Ascending aorta (tissue), 2 donors: Measurements from ENCODE around the gene PTGR3. TPM values are rescaled to one million over a fixed set of nuclear protein-coding genes. Genes with fewer than 3 reads are reported as not detected.

Experiments
- DNase-seq, 2 donors: peaks; one replicate each; pipeline ENCODE4 v3.0.0-alpha.2; 2019; ENCODE audit warnings: low spot score in 2 of 2
- H3K27ac ChIP-seq, 2 donors: fragments of 200-600 bp; sonication (generic); one replicate each; pipeline ENCODE4 v1.5.1; 2016 to 2017; ENCODE audit warnings: mild to moderate bottlenecking in 1 of 2
- H3K27me3 ChIP-seq: fragments of 200-600 bp; sonication (generic); one replicate; pipeline ENCODE4 v1.5.1; 2017
- H3K36me3 ChIP-seq, 2 donors: fragments of 200-600 bp; sonication (generic); one replicate each; pipeline ENCODE4 v1.5.1; 2016
- H3K4me1 ChIP-seq, 2 donors: fragments of 200-600 bp; sonication (generic); one replicate each; pipeline ENCODE4 v1.5.1; 2016 to 2017; ENCODE audit warnings: mild to moderate bottlenecking in 1 of 2
- H3K4me3 ChIP-seq, 2 donors: fragments of 200-600 bp; sonication (generic); one replicate each; pipeline ENCODE4 v1.5.1; 2016 to 2017; ENCODE audit warnings: mild to moderate bottlenecking in 1 of 2
- H3K9me3 ChIP-seq, 2 donors: fragments of 200-600 bp; sonication (generic); one replicate each; pipeline ENCODE4 v1.5.1; 2016
- intact Hi-C: fragments of 100-400 bp; cut with DNase I; formaldehyde crosslinking; loops from one replicate; pipeline ENCODE4 v1.15.1; 2023
- total RNA-seq: library from RNA; depleted of rRNA; stranded (reverse); fragments of >200 nt; gene quantifications from one replicate; pipeline ENCODE4 v1.1.0, GENCODE V29; 2016
- TF ChIP-seq, protein P1 (sequence below), 3 experiments: fragments of 200-600 bp in 2 of 3; fragments of 450-650 bp in 1 of 3; sonication (generic) in 2 of 3; IDR thresholded peaks; one replicate each; pipeline ENCODE4 v1.5.1; 2016 to 2019; ENCODE audit warnings: antibody characterized with exemption in 3 of 3, mild to moderate bottlenecking in 1 of 3, moderate library complexity in 1 of 3

PTGR3 gene
- total RNA-seq, 1 donor from 2014 or later: 10.1 TPM

DNA sequence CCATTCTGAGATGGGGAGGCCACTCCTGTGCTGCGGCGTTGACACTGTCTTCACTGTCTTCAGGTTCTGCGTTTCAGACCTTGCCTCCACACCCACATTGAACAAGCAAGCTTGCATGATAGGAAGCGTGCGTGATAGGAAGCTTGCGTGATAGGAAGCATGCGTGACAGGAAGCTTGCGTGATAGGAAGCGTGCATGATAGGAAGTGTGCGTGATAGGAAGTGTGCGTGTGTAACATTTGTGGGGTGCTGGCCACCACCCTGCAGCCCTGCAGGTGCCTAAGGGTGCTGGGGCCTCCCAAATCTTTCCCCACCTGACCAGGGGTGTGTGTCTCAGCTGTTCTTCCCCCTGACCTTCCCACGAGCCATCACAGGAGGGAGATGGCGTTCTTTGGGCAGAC, 27.0 kb upstream of the PTGR3 start:
- no peaks in the 10 kb centered on the region for H3K4me1 ChIP-seq
- no peak for DNase-seq
- no peak overlapping the region for H3K4me3 ChIP-seq
- no peaks in the 10 kb centered on the region for H3K36me3 ChIP-seq
- H3K9me3 ChIP-seq: no peaks in the 10 kb centered on the region
- TF ChIP-seq, protein P1, sequence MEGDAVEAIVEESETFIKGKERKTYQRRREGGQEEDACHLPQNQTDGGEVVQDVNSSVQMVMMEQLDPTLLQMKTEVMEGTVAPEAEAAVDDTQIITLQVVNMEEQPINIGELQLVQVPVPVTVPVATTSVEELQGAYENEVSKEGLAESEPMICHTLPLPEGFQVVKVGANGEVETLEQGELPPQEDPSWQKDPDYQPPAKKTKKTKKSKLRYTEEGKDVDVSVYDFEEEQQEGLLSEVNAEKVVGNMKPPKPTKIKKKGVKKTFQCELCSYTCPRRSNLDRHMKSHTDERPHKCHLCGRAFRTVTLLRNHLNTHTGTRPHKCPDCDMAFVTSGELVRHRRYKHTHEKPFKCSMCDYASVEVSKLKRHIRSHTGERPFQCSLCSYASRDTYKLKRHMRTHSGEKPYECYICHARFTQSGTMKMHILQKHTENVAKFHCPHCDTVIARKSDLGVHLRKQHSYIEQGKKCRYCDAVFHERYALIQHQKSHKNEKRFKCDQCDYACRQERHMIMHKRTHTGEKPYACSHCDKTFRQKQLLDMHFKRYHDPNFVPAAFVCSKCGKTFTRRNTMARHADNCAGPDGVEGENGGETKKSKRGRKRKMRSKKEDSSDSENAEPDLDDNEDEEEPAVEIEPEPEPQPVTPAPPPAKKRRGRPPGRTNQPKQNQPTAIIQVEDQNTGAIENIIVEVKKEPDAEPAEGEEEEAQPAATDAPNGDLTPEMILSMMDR (IDR thresholded peaks at IDR 0.05): no peak
- no peak overlapping the region for H3K27ac ChIP-seq
- intact Hi-C loops: no loop called here
- no peaks in the 10 kb centered on the region for H3K27me3 ChIP-seq

DNA sequence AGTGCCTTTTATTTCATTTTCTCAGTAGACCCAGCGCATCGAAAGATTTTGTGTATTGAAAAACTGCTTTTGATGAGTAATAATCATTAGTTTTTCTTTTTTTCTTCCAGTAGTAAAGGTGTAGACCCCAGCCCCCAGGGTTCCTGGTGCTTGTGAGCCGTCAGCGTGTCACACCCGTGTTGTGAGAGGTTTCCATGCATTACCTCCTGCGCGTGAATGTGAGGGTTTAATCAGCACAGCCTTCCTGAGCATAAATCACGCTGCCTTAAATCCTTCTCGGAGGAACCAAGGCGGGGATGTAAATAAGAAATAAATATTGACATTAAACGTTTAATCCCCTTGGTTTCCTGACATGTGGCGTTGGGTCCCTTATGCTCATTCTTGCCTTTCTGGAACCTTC, 26.0 kb upstream of the PTGR3 start:
- no peak for DNase-seq
- TF ChIP-seq, protein P1 (IDR thresholded peaks at IDR 0.05): no peak
- intact Hi-C loops: no loop called here
- no peaks in the 10 kb centered on the region for H3K4me1 ChIP-seq
- H3K9me3 ChIP-seq: no peaks in the 10 kb centered on the region
- H3K4me3 ChIP-seq: no peak overlapping the region
- no peak overlapping the region for H3K27ac ChIP-seq
- no peaks in the 10 kb centered on the region for H3K27me3 ChIP-seq
- no peaks in the 10 kb centered on the region for H3K36me3 ChIP-seq

DNA sequence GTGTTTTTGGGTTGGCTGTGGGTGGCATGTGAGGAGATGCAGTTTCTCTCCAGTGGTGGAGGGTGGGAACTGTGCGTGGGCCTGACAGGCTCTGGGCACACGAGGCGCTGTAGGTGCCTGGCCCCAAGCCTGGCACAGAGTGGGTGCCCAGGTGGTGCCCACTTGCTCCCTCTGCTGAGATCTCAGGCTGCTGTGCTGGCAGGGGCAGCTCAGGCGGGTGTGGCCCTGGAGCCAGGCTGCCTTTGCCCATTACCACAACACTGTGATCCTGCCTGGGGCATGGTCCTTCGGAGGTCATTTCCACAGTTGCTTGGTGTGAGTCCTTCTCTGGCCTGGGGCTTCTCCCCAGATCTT, 22.1 kb upstream of the PTGR3 start:
- Histone ChIP-seq H3K27me3 (no peaks in the 10 kb centered on the region), H3K4me1 (peaks cover 4 to 7% of the 10 kb centered on the region in 2 donors), H3K27ac (no peak overlapping the region), H3K4me3 (no peak overlapping the region), H3K9me3 (no peaks in the 10 kb centered on the region), H3K36me3 (no peaks in the 10 kb centered on the region)
- DNase-seq: no peak
- intact Hi-C loops: no loop called here
- TF ChIP-seq, protein P1 (IDR thresholded peaks at IDR 0.05): no peak

DNA sequence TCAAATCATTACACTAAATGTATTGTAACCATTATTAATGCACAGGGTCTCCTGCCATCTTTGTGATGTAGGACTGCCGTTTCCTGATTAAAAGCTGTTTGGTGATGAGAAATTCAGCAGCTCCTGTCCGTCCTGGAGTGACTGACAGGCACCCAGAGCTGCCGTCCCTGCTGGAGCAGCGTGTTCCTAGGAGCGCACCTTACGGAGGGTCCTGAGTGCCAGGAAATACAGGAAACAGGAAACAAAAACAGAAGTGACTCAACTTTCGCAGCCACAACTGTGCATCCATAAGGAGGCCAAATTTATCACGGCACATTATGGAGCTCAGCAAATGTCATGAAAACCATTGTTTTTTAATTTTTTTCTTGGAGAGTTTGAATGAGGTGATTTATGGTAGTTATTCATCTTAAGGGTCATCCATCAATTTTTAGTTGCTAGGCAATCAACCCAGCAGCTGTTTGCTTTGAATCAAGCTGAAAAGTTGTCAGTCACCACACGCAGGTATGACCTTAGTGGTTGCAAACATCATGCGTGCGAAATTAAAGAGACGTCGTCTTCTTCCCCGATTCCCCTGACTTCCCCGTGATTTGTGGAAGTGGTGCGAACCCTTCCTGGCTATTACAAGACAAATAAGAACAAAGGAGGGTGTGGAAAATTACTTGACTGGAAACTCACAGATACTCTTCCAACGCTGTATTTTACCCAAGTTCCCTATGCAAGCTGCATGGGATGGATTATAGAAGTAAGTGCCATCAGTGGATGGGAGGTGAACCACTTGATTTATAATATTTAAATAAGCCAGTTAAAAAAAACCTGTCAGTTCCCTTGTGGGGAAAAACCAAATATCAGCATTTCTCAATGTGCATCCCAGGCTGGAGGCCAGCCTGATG, 21.5 kb upstream of the PTGR3 start:
- Histone ChIP-seq H3K4me1 (peaks cover 4 to 7% of the 10 kb centered on the region in 2 donors), H3K36me3 (no peaks in the 10 kb centered on the region), H3K27ac (no peak overlapping the region), H3K4me3 (no peak overlapping the region), H3K27me3 (no peaks in the 10 kb centered on the region), H3K9me3 (no peaks in the 10 kb centered on the region)
- DNase-seq: no peak
- intact Hi-C loops: no loop called here
- TF ChIP-seq, protein P1 (IDR thresholded peaks at IDR 0.05): no peak

DNA sequence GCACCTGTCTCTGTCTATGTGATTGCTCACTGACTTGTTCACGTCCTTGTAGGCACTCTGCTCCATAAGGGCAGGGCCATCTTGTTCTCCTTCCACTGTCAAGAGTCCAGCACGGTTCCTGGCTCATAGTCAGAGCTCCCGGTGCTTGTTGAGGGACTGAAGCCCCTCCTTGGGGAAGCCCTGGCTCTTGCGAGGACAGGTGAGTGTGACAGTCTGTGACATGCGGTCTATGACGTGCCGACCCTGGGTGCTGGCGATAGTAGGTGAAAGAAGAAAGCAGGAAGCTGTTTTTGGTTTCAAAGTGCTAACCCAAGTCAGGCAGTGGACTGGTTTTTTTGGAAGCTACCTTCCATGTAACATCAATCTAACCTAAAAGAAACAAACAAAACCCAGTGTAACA, 20.5 kb upstream of the PTGR3 start:
- Histone ChIP-seq H3K9me3 (no peaks in the 10 kb centered on the region), H3K4me1 (peaks cover 4 to 7% of the 10 kb centered on the region in 2 donors), H3K27me3 (no peaks in the 10 kb centered on the region), H3K27ac (no peak overlapping the region), H3K36me3 (no peaks in the 10 kb centered on the region), H3K4me3 (no peak overlapping the region)
- intact Hi-C loops: no loop called here
- DNase-seq: no peak
- TF ChIP-seq, protein P1 (IDR thresholded peaks at IDR 0.05): no peak
